D721Med (cell line): ENCODE results near the gene MT1A.
A peak's percentile ranks its signal among the peaks of the same experiment; 100 is the strongest.
"Not testable (repeated sequence)": the region's sequence is repeated elsewhere in the genome, so short reads cannot be mapped to it uniquely, and the experiment has no call there.

ENCODE experiments used
- DNase-seq: peaks from one replicate; pipeline ENCODE4 v3.0.0; 2011; ENCODE audit warnings: low spot score; ENCODE audit not compliant: insufficient read length
- FAIRE-seq: peaks from 2 replicates; lab custom pipeline; 2011; peaks lifted over from hg19 to GRCh38; lab: Jason Lieb, UNC
- TF ChIP-seq, protein P1 (sequence below): IDR thresholded peaks from 2 replicates; pipeline ENCODE4 v1.5.1; 2012; ENCODE audit warnings: mild to moderate bottlenecking, control low read depth; ENCODE audit not compliant: insufficient read depth; ENCODE audit errors: missing control alignments

The MT1A gene

GRCh38 chr16:56652600-56652999 is 14.1 kb downstream of the MT1A start:
- TF ChIP-seq, protein P1, sequence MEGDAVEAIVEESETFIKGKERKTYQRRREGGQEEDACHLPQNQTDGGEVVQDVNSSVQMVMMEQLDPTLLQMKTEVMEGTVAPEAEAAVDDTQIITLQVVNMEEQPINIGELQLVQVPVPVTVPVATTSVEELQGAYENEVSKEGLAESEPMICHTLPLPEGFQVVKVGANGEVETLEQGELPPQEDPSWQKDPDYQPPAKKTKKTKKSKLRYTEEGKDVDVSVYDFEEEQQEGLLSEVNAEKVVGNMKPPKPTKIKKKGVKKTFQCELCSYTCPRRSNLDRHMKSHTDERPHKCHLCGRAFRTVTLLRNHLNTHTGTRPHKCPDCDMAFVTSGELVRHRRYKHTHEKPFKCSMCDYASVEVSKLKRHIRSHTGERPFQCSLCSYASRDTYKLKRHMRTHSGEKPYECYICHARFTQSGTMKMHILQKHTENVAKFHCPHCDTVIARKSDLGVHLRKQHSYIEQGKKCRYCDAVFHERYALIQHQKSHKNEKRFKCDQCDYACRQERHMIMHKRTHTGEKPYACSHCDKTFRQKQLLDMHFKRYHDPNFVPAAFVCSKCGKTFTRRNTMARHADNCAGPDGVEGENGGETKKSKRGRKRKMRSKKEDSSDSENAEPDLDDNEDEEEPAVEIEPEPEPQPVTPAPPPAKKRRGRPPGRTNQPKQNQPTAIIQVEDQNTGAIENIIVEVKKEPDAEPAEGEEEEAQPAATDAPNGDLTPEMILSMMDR = no peak
- FAIRE-seq (no peak), DNase-seq (no peak)

GRCh38 chr16:56653218-56653617 is 14.8 kb downstream of the MT1A start:
- DNase-seq (no peak), FAIRE-seq (no peak)
- TF ChIP-seq, protein P1 = no peak

GRCh38 chr16:56657555-56658326 is 19.3 kb downstream of the MT1A start, which contains the start of gene MT1F:
TSS of gene MT1F (plus strand) at chr16:56657959. CDS start at chr16:56658059, 100 bp downstream.
- TF ChIP-seq, protein P1 = no peak
- no peak for FAIRE-seq
- peak; percentile 26 for DNase-seq

DNA sequence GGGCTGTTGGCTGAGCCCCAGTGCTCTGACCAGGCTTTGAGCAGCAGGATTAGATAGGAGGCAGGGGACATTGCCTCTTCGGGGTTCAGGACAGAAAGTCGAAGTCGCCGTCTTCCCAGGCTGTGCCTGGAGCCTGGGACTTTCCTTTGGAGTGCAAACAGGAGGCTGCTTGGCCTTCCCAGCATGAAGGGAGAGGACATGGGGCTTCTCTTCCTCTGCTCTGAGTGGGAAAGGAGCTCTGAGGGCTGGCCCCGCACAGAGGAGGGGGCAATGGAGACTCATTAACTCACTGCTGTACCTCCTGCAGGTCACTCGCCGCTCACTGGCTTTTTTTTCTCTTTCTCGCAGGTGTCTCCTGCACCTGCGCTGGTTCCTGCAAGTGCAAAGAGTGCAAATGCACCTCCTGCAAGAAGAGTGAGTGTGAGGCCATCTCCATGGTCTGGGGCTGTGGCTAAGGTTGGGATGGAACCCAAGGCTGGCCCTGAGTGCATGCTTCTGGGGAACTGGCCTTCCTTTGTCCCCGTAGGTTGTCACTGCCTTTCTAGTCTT is 19.9 kb downstream of the MT1A start:
- no peak for FAIRE-seq
- no peak for DNase-seq
- TF ChIP-seq, protein P1 = no peak

DNA sequence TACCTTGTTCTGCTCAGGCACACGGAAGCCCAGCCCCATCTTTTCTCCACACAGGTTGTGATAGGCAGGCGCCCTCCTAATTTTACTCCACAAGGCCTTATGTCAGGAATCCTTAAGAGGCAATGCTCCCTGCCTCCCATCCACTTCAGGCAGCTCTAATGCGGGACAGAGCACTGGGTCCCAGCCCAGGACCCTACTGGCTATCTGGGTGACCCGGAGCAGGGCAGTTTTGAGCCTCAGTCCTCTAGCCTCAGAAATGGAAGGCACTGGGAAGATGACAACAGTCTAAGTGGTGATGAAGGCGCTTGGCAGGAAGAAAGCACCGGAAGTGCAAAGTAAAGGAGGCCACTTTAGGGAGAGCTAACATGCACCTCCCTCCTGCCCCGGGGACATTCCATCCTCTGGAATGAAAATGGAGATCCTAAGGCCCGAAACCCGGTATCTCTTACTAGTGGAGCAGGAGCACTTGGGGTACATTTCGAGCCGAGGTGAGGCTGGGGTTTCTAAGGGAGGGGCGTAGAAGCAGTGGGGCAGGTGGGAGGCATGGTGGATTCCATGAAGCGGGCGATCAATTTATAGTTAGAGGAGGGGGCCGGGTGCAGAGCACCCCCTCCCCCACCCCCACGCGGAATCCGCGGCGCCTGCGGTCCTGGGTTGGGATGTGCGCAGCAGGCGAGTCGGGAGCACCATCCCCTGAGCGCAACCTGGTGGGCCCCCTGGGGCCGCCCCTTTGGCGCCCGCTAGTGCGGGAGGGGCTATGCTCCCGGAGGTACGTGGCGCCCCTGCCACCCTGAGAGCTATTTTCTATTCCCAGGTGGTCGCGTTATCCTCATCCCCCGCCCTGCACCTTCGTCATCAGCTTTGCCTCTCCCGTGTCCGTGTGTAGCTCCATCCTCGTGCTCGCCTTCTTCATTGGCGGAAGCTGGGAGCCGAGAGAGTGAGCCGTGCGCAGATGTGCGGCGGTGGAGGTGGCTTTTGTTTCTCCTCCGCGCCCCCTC is 24.2 kb downstream of the MT1A start:
- no peak for DNase-seq
- TF ChIP-seq, protein P1 = no peak
- FAIRE-seq = no peak

DNA sequence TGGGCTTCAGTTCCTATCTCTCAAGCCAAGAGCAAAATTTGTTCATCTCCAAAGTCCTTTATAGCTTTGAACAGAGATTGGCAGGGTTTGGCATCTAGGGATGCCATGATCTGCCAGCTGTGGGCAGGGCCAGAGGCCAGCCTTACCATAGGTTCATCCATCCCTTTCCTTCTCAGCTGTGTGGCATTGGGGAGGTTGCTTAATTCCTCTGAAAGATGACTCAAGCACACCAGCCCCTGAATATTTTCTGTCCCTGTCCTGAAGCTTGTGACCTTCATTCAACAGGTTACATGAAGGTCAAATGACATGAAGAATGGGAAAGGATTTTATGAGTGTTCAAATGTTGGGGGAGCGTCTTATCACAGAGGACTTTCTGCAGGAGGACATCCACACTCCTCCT is 26.0 kb downstream of the MT1A start:
- TF ChIP-seq, protein P1 = no peak
- DNase-seq = no peak
- FAIRE-seq = no peak

- not testable (repeated sequence) for FAIRE-seq, DNase-seq
Observed at GRCh38 chr16:56665286-56666261, 27.1 kb downstream of the MT1A start.
